ENCODE data around the gene CTNNA2.

CTNNA2 gene

DNA sequence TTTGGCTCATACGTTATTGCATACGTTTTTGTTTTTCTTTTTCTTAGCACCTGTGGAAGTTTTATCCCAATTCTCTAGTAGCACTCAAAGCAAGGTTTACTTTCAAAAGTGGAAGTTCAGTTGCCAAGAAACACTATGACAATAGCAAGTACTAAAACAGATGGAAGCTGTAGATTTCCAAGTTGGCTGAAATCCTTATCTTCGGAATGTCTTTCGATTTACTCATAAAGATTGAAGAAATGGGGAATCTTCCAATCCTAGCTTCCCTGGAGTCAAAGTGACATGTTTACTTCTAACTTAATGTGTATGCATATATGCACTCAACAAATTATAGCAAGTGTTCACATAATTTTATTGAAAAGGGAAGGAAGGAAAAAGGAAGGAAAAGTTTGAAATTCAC, 307.4 kb downstream of the CTNNA2 start:
- H3K4me3 Mint-ChIP-seq: no peak overlapping the region
- no peak for ATAC-seq

DNA sequence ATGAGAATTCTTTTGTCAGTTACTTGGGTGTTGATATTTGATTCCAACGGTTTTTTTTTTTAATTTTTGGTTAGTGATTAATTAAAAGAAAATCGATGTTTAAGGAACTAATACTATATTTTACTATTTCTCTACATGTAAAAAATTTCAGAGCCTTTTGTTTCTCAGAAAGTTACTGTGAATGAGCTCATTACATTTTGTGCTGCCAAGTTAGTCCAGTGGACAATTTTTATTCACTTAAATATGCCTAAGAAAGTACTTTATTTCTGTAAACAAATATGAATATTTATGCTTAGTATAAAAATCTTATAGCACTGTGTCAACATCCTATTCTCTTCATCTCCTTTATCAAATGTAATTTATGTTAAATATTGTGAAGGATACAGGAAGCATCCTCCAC, 309.3 kb downstream of the CTNNA2 start:
- DNase-seq (no peak), ATAC-seq (no peak)
- H3K27me3 Mint-ChIP-seq: no peaks in the 10 kb centered on the region
- H3K36me3 Mint-ChIP-seq (ENCODE audit: low read depth): no peaks in the 10 kb centered on the region
- H3K4me3 Mint-ChIP-seq: no peak overlapping the region
- H3K4me1 Mint-ChIP-seq: no peaks in the 10 kb centered on the region
- H3K9me3 Mint-ChIP-seq: peaks cover 4% of the 10 kb centered on the region
- H3K27ac Mint-ChIP-seq: no peak overlapping the region

More for the DNA sequence above, 307.4 kb downstream of the CTNNA2 start:
- no peak overlapping the region for H3K27ac Mint-ChIP-seq
- no peaks in the 10 kb centered on the region for H3K36me3 Mint-ChIP-seq (ENCODE audit: low read depth)
- peaks cover 12% of the 10 kb centered on the region for H3K9me3 Mint-ChIP-seq
- no peak for DNase-seq
- no peaks in the 10 kb centered on the region for H3K4me1 Mint-ChIP-seq
- no peaks in the 10 kb centered on the region for H3K27me3 Mint-ChIP-seq

DNA sequence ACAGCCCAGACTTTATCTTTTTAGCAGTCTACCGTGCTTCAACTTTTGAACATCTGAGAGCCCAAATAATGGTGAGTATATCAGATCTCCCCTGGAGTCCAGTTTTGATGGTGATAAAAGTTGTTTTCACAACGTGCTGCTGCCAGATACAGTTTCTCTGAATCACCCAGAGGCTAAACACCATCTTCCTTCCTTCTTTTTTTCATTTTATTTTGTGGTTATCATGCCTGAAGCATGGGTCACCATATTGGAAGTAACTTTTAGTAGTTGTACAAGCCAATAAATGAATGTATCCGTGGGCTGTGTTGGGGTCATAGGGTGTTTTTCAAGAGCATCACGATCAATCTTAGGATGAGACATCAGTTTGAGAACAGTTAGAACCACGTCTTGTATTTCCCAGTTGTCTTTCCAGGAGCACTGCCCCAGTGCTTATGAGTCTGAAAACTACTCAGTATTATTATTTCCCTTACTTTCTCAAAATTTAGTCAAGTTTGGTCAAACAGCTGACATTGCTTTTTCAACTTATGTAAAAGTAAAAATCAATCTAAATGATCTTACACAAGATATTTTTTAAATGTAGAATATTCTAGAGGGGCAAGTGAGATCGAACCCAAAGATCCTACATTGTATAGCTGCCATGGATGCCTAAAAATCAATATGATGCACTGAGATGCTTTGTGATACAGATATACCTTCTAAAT, 311.4 kb downstream of the CTNNA2 start:
- no peak for ATAC-seq
- Mint-ChIP-seq H3K27me3 (no peaks in the 10 kb centered on the region), H3K27ac (no peak overlapping the region), H3K4me3 (no peak overlapping the region), H3K4me1 (no peaks in the 10 kb centered on the region), H3K9me3 (peaks cover 2% of the 10 kb centered on the region), H3K36me3 (ENCODE audit: low read depth) (no peaks in the 10 kb centered on the region)
- no peak for DNase-seq

DNA sequence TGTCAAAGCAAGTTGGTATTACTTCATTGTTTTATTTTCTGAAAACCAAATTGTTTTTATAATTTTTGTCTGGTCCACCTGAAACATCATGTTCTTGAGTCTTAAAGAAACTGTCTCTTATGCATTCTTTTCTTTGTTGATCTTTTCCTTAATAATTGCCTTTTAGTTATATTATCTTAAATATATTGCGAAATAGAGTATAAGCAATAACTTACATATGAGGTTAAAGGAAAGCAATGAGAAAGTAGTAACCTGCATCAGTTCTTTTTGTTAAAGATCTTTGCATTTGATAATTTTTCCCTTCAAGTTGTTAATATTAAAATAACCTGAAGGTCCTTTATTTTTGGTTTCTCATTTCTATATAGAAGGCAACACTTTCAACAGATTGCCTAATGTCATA, 315.0 kb downstream of the CTNNA2 start:
- Mint-ChIP-seq H3K36me3 (ENCODE audit: low read depth) (no peaks in the 10 kb centered on the region), H3K27me3 (no peaks in the 10 kb centered on the region), H3K4me3 (no peak overlapping the region), H3K27ac (no peak overlapping the region), H3K4me1 (no peaks in the 10 kb centered on the region), H3K9me3 (peaks cover 4% of the 10 kb centered on the region)
- DNase-seq (no peak), ATAC-seq (no peak)

DNA sequence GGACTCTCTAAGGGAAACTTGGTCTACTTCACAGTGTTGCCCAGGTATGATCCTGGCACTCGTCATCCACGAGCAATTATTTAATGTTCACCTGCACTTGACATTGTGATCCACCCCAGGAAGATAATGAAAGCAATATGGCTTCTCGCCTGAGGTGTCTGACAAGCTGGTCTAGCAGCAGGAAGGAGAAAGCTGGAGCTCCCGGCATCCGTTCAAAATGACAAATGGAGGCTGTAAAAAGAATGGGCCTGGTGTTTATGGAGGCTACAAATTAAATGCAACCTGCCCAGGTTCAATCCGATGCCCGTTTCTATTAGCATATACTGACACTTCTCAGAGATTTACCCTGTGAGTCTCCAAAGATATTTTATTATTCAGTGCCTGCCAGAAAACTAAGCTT, 317.6 kb downstream of the CTNNA2 start:
- Mint-ChIP-seq H3K27ac (no peak overlapping the region), H3K4me3 (no peak overlapping the region), H3K9me3 (peaks cover 4% of the 10 kb centered on the region), H3K4me1 (no peaks in the 10 kb centered on the region), H3K36me3 (ENCODE audit: low read depth) (no peaks in the 10 kb centered on the region), H3K27me3 (no peaks in the 10 kb centered on the region)
- ATAC-seq (no peak), DNase-seq (no peak)

DNA sequence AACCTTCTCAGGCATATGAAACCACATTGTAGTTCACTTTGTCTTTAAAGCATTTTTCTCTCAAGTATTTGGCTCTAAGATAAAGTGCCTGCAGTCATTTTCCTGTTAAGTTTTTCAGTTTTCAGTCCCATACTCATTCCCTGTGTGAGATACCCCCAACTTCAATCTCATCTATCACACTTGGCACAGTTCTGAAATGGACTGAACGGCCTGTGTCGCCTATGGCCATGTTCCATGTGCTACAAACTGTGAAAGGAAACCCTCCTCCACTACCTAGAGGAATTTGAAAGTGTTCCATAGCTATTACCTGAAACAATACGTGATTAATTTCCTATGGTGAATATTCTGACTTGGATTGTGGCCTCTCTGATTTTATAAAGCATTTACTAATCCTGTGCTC, 319.1 kb downstream of the CTNNA2 start:
- Mint-ChIP-seq H3K9me3 (peaks cover 4% of the 10 kb centered on the region), H3K27ac (no peak overlapping the region), H3K27me3 (no peaks in the 10 kb centered on the region), H3K4me1 (no peaks in the 10 kb centered on the region), H3K36me3 (ENCODE audit: low read depth) (no peaks in the 10 kb centered on the region), H3K4me3 (no peak overlapping the region)
- DNase-seq (no peak), ATAC-seq (no peak)

DNA sequence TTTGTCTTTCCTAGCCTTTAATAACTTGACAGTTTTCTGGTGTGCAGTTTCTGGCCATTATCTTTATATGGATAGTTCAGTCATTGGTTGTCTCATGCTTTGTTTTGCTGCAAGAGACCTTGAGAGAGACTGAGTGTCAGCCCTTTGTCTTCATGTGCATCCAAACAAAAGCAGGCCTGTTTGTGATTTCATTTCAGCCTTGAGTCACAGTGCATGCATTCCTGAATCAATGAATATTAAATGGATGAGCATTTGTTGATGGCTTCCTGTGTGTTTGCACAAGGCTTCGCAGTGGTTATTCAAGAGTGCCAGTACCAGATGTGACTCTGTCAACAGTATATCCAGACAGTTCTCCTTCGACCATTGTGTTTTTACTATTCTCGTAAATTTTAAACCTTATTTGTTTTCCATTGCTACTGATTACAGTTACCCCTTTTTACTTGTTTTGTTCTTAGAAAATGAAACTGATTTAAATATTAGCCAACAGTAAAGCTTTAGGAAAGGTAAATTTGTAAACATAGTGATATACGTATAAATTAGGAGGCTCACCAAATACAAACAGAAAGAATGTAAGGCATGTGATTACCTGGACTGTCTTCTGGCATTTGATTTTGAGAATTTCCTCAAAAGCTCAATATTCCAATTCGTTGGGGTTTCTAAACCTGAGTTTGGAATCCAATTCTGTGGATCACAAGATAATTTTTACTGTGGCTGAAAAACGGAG, 319.8 kb downstream of the CTNNA2 start:
- DNase-seq (no peak), ATAC-seq (no peak)
- H3K27me3 Mint-ChIP-seq: no peaks in the 10 kb centered on the region
- H3K4me3 Mint-ChIP-seq: no peak overlapping the region
- no peaks in the 10 kb centered on the region for H3K4me1 Mint-ChIP-seq
- H3K36me3 Mint-ChIP-seq (ENCODE audit: low read depth): no peaks in the 10 kb centered on the region
- H3K9me3 Mint-ChIP-seq: peaks cover 4% of the 10 kb centered on the region
- no peak overlapping the region for H3K27ac Mint-ChIP-seq

DNA sequence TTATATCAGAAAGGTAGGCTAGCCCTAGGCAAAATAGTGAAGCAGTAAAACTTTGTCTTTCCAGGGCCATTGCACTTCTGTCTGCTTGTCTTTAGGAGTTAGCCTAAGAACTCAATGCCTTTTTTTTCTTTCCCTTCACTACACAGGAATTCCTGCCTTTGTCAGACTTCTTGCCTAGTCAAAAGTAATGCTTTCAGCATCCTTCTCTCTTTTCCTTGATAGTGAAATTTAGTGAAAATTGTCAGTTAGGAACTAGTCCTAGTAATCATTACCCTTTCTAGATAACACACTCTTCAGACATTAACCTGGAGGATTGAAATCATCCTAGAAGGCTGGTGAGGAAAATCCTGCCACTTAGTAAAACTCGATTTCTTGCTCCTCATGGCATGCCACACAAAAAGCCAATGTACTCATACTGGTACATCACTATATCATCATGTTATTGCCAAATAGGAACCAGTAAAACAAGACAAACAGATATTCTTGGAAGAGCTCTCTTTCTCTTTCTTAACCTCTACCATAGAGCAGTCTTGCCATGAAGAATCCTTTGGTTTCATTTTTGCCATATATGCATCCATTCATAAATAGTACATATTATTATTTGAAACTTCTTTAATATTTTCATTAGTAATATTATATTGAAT, 320.5 kb downstream of the CTNNA2 start:
- DNase-seq (no peak), ATAC-seq (no peak)
- H3K27me3 Mint-ChIP-seq: no peaks in the 10 kb centered on the region
- H3K36me3 Mint-ChIP-seq (ENCODE audit: low read depth): no peaks in the 10 kb centered on the region
- no peak overlapping the region for H3K27ac Mint-ChIP-seq
- H3K4me3 Mint-ChIP-seq: no peak overlapping the region
- peaks cover 8% of the 10 kb centered on the region for H3K9me3 Mint-ChIP-seq
- H3K4me1 Mint-ChIP-seq: no peaks in the 10 kb centered on the region

DNA sequence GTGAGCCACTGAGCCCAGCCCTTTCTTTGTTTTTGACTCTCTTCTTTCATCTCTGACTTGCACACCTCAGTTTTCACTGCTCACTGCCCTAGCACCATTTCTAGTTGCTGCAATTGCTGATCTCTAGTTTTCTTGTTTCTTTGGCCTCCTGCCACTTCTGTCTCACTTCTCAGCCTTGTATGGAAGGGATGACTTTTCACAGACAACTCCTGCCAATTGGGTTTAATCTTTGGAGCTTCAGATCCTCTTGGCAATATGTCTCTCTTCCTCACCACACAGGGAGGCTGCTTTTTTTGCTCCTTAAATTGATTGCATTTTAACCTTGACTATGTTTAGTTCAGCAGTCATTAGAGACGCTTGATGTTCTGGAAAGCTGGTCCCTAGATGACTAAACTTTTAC, 323.1 kb downstream of the CTNNA2 start:
- H3K4me3 Mint-ChIP-seq: no peak overlapping the region
- no peaks in the 10 kb centered on the region for H3K4me1 Mint-ChIP-seq
- ATAC-seq: no peak
- H3K27me3 Mint-ChIP-seq: no peaks in the 10 kb centered on the region
- H3K36me3 Mint-ChIP-seq (ENCODE audit: low read depth): no peaks in the 10 kb centered on the region
- no peak for DNase-seq
- H3K27ac Mint-ChIP-seq: no peak overlapping the region
- H3K9me3 Mint-ChIP-seq: peaks cover 10% of the 10 kb centered on the region

DNA sequence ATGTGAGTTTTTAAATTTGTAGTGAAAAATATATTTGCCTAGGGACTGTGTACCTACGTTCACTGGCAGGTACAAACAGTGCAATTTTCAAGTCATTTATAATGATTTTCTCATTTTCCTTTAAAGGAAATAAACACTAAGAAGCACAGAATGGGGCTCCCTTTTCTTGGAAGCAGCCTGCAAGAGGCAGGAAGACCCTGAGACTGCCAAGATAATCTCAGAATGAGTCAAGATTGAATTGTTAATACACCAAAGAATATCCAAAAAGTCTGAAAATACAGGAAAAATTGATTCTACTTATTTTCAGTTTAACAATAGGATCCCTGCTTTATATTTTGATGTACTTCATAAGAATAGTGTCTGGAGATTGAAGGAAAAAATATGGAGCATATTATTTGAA, 331.2 kb downstream of the CTNNA2 start:
- Mint-ChIP-seq H3K9me3 (peaks cover 11% of the 10 kb centered on the region), H3K27ac (no peak overlapping the region), H3K36me3 (ENCODE audit: low read depth) (no peaks in the 10 kb centered on the region), H3K4me1 (no peaks in the 10 kb centered on the region), H3K27me3 (no peaks in the 10 kb centered on the region), H3K4me3 (no peak overlapping the region)
- no peak for DNase-seq
- ATAC-seq: no peak

DNA sequence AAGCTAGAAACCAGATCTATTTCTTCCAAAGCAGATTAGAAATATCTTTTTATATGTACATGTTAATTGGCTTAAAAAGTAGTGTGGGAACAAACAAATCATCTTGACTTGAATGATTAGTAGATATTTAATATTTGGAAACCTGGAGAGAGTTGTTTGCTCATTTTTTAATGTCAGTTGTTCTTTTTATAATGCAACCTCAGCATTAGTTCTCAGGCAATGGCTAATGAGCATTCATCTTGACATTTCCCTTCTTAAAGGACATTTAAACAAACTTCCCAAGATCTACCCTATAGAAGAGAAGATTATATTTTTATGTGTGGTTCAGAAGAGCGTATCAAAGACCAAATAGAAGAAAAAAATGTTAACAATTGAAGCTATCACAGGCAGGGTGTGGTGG, 334.0 kb downstream of the CTNNA2 start:
- no peak overlapping the region for H3K4me3 Mint-ChIP-seq
- no peaks in the 10 kb centered on the region for H3K9me3 Mint-ChIP-seq
- ATAC-seq (no peak), DNase-seq (no peak)
- H3K27ac Mint-ChIP-seq: no peak overlapping the region
- no peaks in the 10 kb centered on the region for H3K36me3 Mint-ChIP-seq (ENCODE audit: low read depth)
- no peaks in the 10 kb centered on the region for H3K4me1 Mint-ChIP-seq
- no peaks in the 10 kb centered on the region for H3K27me3 Mint-ChIP-seq

DNA sequence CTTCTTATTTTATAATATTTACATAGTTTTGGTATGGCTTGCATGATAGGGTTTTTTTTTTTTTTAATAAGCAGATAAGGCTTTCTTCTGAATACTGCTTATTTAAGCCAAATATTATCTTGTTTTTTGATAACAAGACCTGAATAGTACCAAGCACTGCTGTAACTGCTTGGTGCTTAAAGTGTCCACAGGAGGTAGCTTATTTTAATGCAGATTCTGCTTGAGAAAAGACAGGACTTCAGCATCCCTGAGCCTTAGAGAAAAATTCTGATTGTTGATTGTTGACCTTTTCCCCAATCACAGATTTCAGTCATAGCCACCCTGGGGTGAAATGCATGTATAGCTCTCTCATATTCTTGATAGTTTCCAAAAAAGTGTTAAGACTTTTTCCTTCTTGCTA, 336.4 kb downstream of the CTNNA2 start:
- H3K9me3 Mint-ChIP-seq: no peaks in the 10 kb centered on the region

DNA sequence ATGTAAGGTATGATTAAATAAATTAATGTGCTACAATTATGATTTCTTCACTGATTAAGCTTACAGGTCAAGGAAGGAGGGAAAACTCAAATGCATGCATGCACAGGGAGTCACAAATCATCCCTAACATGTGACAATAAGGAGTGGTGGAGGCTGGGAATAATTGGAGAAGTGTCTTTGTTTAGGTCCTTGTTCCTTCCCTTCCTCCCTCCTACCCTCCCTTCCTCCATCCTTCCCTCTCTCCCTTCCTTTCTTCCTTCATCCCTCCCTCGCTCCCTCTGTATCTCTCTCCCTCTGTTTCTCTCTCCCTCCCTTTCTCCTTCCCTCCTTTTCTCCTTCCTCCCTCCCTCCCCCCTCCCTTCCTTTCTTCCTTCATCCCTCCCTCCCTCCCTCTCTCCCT, 337.1 kb downstream of the CTNNA2 start:
- H3K27me3 Mint-ChIP-seq: no peaks in the 10 kb centered on the region
- no peak overlapping the region for H3K27ac Mint-ChIP-seq
- DNase-seq (no peak), ATAC-seq (no peak)
- no peak overlapping the region for H3K4me3 Mint-ChIP-seq
- no peaks in the 10 kb centered on the region for H3K36me3 Mint-ChIP-seq (ENCODE audit: low read depth)
- no peaks in the 10 kb centered on the region for H3K9me3 Mint-ChIP-seq
- H3K4me1 Mint-ChIP-seq: no peaks in the 10 kb centered on the region

More for the DNA sequence above, 336.4 kb downstream of the CTNNA2 start:
- ATAC-seq (no peak), DNase-seq (no peak)
- no peak overlapping the region for H3K4me3 Mint-ChIP-seq
- H3K27me3 Mint-ChIP-seq: no peaks in the 10 kb centered on the region
- H3K4me1 Mint-ChIP-seq: no peaks in the 10 kb centered on the region
- no peak overlapping the region for H3K27ac Mint-ChIP-seq
- H3K36me3 Mint-ChIP-seq (ENCODE audit: low read depth): no peaks in the 10 kb centered on the region

DNA sequence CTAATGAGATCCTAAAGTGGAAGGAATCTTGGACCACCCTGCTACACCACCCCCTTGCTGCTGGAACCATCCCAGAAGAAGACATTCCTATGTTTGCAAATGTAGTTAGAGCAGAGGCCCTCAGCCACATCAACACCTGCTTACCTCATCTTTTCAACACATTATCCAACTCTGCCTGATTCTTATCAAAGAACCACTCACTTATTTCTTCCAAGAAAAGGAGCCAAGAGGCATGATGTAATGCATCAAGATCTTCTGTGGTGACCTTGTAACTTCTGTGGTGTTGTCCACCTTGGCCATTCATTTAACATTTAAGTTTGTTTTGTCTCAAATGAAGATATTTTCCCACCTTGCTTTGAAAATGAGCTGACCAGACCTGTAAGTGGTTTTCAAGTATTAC, 338.1 kb downstream of the CTNNA2 start:
- DNase-seq: no peak
- Mint-ChIP-seq H3K4me3 (no peak overlapping the region), H3K27me3 (no peaks in the 10 kb centered on the region), H3K36me3 (ENCODE audit: low read depth) (no peaks in the 10 kb centered on the region), H3K27ac (no peak overlapping the region), H3K4me1 (no peaks in the 10 kb centered on the region), H3K9me3 (no peaks in the 10 kb centered on the region)
- ATAC-seq: no peak

DNA sequence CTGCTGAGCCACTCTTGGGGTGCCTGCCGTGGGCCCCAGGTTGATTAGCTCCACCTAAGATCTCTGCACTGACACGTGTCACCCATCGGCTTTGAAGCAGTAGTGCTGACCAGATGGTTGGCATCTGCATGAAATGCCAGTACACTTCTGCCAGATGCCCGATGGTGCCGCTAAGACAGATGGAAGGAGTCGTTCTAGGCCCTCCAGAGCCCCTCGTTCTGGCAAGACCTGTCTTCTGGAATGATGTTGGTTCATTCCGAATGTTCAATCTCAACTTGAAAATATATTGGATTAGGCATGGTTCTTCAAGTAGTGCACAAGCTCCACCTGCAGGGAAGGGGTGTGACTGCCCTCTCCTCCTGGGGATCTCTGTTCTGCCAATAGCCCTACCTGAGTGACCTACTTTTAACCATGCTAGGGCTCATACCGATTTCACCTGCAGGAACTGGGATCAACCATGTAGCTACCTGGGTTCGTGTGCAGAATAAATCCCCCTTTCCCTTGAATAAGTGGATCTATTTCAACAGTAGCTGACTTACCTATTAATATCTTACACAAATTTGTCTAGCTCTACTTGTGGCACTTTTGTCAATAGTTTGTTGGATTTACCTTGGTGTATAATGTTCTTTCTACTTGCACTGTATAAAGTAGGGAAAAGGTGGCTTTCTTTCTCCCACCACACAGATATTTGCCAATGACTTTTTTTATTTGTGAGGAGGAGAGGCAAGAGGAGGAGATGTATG, 342.6 kb downstream of the CTNNA2 start:
- ATAC-seq: no peak
- H3K36me3 Mint-ChIP-seq (ENCODE audit: low read depth): no peaks in the 10 kb centered on the region

More for the DNA sequence above, 342.6 kb downstream of the CTNNA2 start:
- no peaks in the 10 kb centered on the region for H3K9me3 Mint-ChIP-seq
- H3K27me3 Mint-ChIP-seq: no peaks in the 10 kb centered on the region
- no peak overlapping the region for H3K27ac Mint-ChIP-seq
- H3K4me3 Mint-ChIP-seq: no peak overlapping the region
- H3K4me1 Mint-ChIP-seq: no peaks in the 10 kb centered on the region
- no peak for DNase-seq
